SK-N-SH (cell line): ENCODE results near the gene PHIP. TPM values are rescaled to one million over a fixed set of nuclear protein-coding genes. Genes with fewer than 3 reads are reported as not detected.

ENCODE experiments used
- CTCF ChIA-PET: fragments of 300-600, 350-600 bp; formaldehyde crosslinking; extraction: SDS; loops from one replicate; lab custom pipeline; 2021; lab: Yijun Ruan, JAX
- POLR2A ChIA-PET: fragments of 350-600 bp; sonication (Branson Sonifier 250); formaldehyde crosslinking; extraction: SDS; loops from one replicate; lab custom pipeline; 2020; ENCODE audit warnings: antibody characterized with exemption, inconsistent platforms; lab: Yijun Ruan, JAX
- DNase-seq: peaks from one replicate; pipeline ENCODE4 v3.0.0; 2012
- H2AFZ ChIP-seq: fragments of 200-600 bp; sonication (generic); 2 replicates; pipeline ENCODE4 v1.8.1; 2016; ENCODE audit warnings: antibody characterized with exemption, mild to moderate bottlenecking, low read depth
- H3F3A ChIP-seq: fragments of 200-600 bp; sonication (generic); replicated peaks from 2 replicates; pipeline ENCODE3; 2016; ENCODE audit warnings: antibody characterized with exemption, mild to moderate bottlenecking; ENCODE audit not compliant: insufficient read depth
- H3K27ac ChIP-seq, 2 experiments: fragments of 200-500 bp in 1 of 2; fragments of 200-600 bp in 1 of 2; sonication (Bioruptor generic) in 1 of 2; sonication (generic), shearing (Covaris generic) in 1 of 2; 2 replicates each; pipeline versions ENCODE4 v1.5.1 to v1.6.1; 2014 to 2016; ENCODE audit warnings: low read depth in 2 of 2, inconsistent platforms in 1 of 2, low read length in 1 of 2, mild to moderate bottlenecking in 1 of 2, mixed read lengths in 1 of 2
- H3K27me3 ChIP-seq: fragments of 200-600 bp; sonication (generic), shearing (Covaris generic); 2 replicates; pipeline ENCODE4 v1.6.1; 2016; ENCODE audit warnings: mixed run types; ENCODE audit not compliant: insufficient read depth
- H3K36me3 ChIP-seq, 2 experiments: fragments of 200-500 bp in 1 of 2; fragments of 200-600 bp in 1 of 2; sonication (Bioruptor generic) in 1 of 2; sonication (generic) in 1 of 2; replicated peaks in 1 of 2; 2 replicates each; pipeline versions ENCODE3 to v1.5.1; 2014 to 2016; ENCODE audit warnings: low read length in 1 of 2, mild to moderate bottlenecking in 1 of 2; ENCODE audit not compliant: insufficient read depth in 2 of 2, control insufficient read depth in 1 of 2
- H3K4me1 ChIP-seq, 2 experiments: fragments of 200-500 bp in 1 of 2; fragments of 200-600 bp in 1 of 2; sonication (Bioruptor generic) in 1 of 2; sonication (generic), shearing (Covaris generic) in 1 of 2; 2 replicates each; pipeline versions ENCODE4 v1.5.1 to v1.6.1; 2014 to 2016; ENCODE audit warnings: low read depth in 1 of 2, low read length in 1 of 2, mixed run types in 1 of 2; ENCODE audit not compliant: insufficient read depth in 2 of 2, control insufficient read depth in 1 of 2
- H3K4me2 ChIP-seq: fragments of 200-600 bp; sonication (generic), shearing (Covaris generic); 2 replicates; pipeline ENCODE4 v1.6.1; 2017; ENCODE audit warnings: mixed run types
- H3K4me3 ChIP-seq, 2 experiments: fragments of 200-500 bp in 1 of 2; fragments of 200-600 bp in 1 of 2; sonication (Bioruptor generic) in 1 of 2; sonication (generic), shearing (Covaris generic) in 1 of 2; 2 replicates each; pipeline versions ENCODE4 v1.5.1 to v1.8.1; 2014 to 2016; ENCODE audit warnings: low read depth in 2 of 2, inconsistent platforms in 1 of 2, low read length in 1 of 2, mild to moderate bottlenecking in 1 of 2, mixed read lengths in 1 of 2, moderate library complexity in 1 of 2
- H3K79me2 ChIP-seq: fragments of 200-600 bp; sonication (generic); 2 replicates; pipeline ENCODE4 v1.8.1; 2017; ENCODE audit warnings: mild to moderate bottlenecking; ENCODE audit not compliant: insufficient read depth
- H3K9ac ChIP-seq: fragments of 200-600 bp; sonication (generic); 2 replicates; pipeline ENCODE4 v1.6.1; 2017; ENCODE audit warnings: mixed run types
- H3K9me2 ChIP-seq: fragments of 200-600 bp; sonication (generic); 2 replicates; pipeline ENCODE4 v1.6.1; 2017; ENCODE audit warnings: mixed run types
- H3K9me3 ChIP-seq: fragments of 200-600 bp; sonication (generic); 2 replicates; pipeline ENCODE4 v1.6.1; 2017; ENCODE audit warnings: mixed run types, mild to moderate bottlenecking, moderate library complexity
- H4K20me1 ChIP-seq: fragments of 200-600 bp; sonication (generic); 2 replicates; pipeline ENCODE4 v1.6.1; 2017; ENCODE audit warnings: mild to moderate bottlenecking, mixed run types; ENCODE audit not compliant: insufficient read depth
- CHD2 ChIP-seq: fragments of 150-350 bp; IDR thresholded peaks from 2 replicates; pipeline ENCODE4 v1.6.1; 2018; ENCODE audit warnings: low read length; ENCODE audit not compliant: partially characterized antibody
- CTCF ChIP-seq: fragments of 200-600 bp; sonication (generic); IDR thresholded peaks from 2 replicates; pipeline ENCODE4 v1.6.1; 2017; ENCODE audit warnings: antibody characterized with exemption, mild to moderate bottlenecking, moderate library complexity
- ELF1 ChIP-seq: IDR thresholded peaks from 2 replicates; pipeline ENCODE4 v1.4.0; 2012
- EP300 ChIP-seq, 2 experiments: IDR thresholded peaks; 2 replicates each; pipeline versions ENCODE4 v1.4.0 to v1.6.1; 2012; ENCODE audit warnings: borderline replicate concordance in 1 of 2, low read depth in 1 of 2, low read length in 1 of 2
- FOSL2 ChIP-seq: IDR thresholded peaks from 2 replicates; pipeline ENCODE4 v1.4.0; 2012; ENCODE audit warnings: low read depth, mild to moderate bottlenecking, moderate library complexity, borderline replicate concordance
- FOXM1 ChIP-seq: IDR thresholded peaks from 2 replicates; pipeline ENCODE4 v1.4.0; 2012; ENCODE audit warnings: low read depth, mild to moderate bottlenecking
- GATA2 ChIP-seq: sonication (generic); formaldehyde crosslinking; IDR thresholded peaks from 2 replicates; pipeline ENCODE4 v1.5.0; 2020; ENCODE audit warnings: mild to moderate bottlenecking, missing genetic modification reagents
- JUND ChIP-seq: IDR thresholded peaks from 2 replicates; pipeline ENCODE4 v1.4.0; 2012
- MAX ChIP-seq: IDR thresholded peaks from 2 replicates; pipeline ENCODE4 v1.4.0; 2012; ENCODE audit warnings: low read depth
- MEF2A ChIP-seq: IDR thresholded peaks from 2 replicates; pipeline ENCODE4 v1.4.0; 2012; ENCODE audit warnings: low read depth, borderline replicate concordance
- NRF1 ChIP-seq: IDR thresholded peaks from 2 replicates; pipeline ENCODE4 v1.6.1; 2012; ENCODE audit warnings: low read depth, mild to moderate bottlenecking, low read length
- PBX3 ChIP-seq: IDR thresholded peaks from 2 replicates; pipeline ENCODE4; 2012
- RCOR1 ChIP-seq: fragments of 150-350 bp; IDR thresholded peaks from 2 replicates; pipeline ENCODE4 v1.6.1; 2017; ENCODE audit warnings: antibody characterized with exemption, low read length
- RXRA ChIP-seq: IDR thresholded peaks from 2 replicates; pipeline ENCODE4 v1.4.0; 2012; ENCODE audit warnings: low read depth, mild to moderate bottlenecking, borderline replicate concordance
- SIN3A ChIP-seq: IDR thresholded peaks from 2 replicates; pipeline ENCODE4 v1.6.1; 2012; ENCODE audit warnings: low read depth, mild to moderate bottlenecking, low read length, moderate library complexity, borderline replicate concordance
- SMC3 ChIP-seq: IDR thresholded peaks from 2 replicates; pipeline ENCODE4 v1.6.1; 2012; ENCODE audit warnings: low read depth, low read length, improper control_type of control experiment
- TCF12 ChIP-seq: IDR thresholded peaks from 2 replicates; pipeline ENCODE4 v1.4.0; 2012
- USF2 ChIP-seq: fragments of 150-350 bp; IDR thresholded peaks from 2 replicates; pipeline ENCODE4 v1.6.1; 2017; ENCODE audit warnings: antibody characterized with exemption, low read length, low read depth, borderline replicate concordance
- YY1 ChIP-seq: IDR thresholded peaks from 2 replicates; pipeline ENCODE4 v1.4.0; 2012; ENCODE audit warnings: low read depth, mild to moderate bottlenecking
- ZBTB33 ChIP-seq: IDR thresholded peaks from 2 replicates; pipeline ENCODE4 v1.4.0; 2012; ENCODE audit warnings: low read depth, borderline replicate concordance
- WGBS: methylation state at CpG from one replicate; pipeline ENCODE4 v1.1.6; 2017; ENCODE audit warnings: low lambda C conversion rate; 5-methylcytosine and 5-hydroxymethylcytosine counted together
- polyA plus RNA-seq, 3 experiments: library from polyadenylated mRNA; depleted of rRNA; stranded (reverse); fragments of >200 nt; gene quantifications; 2 replicates each; pipeline ENCODE4 v1.2.3, GENCODE V29; 2012

Gene PHIP
- polyA plus RNA-seq, 1 of the 3 experiments (the other 2 are of a cell fraction) = 1.7 TPM

- no peak for TF ChIP-seq FOXM1
- no peak for TF ChIP-seq FOSL2
- TF ChIP-seq ELF1 = no peak
- TF ChIP-seq RXRA = no peak
- no peak for TF ChIP-seq SMC3
- TF ChIP-seq CHD2 = no peak
- TF ChIP-seq, all 33 proteins: peak for 0
These were observed 82.7 kb downstream of the PHIP start (continued) for GRCh38 chr6:78995346-78995745.

- Histone ChIP-seq H3K9me2 (no peaks in the 10 kb centered on the region), H3K27me3 (no peaks in the 10 kb centered on the region), H3K4me2 (no peak overlapping the region), H3K4me1 (no peaks in the 10 kb centered on the region), H3K79me2 (no peaks in the 10 kb centered on the region), H3K27ac (no peak overlapping the region), H3K4me3 (no peak overlapping the region), H3K9me3 (no peaks in the 10 kb centered on the region), H3K9ac (no peak overlapping the region), H2AFZ (no peak overlapping the region), H3F3A (peaks cover 3% of the 10 kb centered on the region), H4K20me1 (no peaks in the 10 kb centered on the region), H3K36me3 (peaks cover 80 to 82% of the 10 kb centered on the region in 2 experiments)
- no peak for DNase-seq
- 97% methylated on average over 5 of the region's 5 CpGs for WGBS
- no peak for TF ChIP-seq PBX3
- TF ChIP-seq MEF2A = no peak
- TF ChIP-seq RXRA = no peak
- TF ChIP-seq MAX = no peak
- TF ChIP-seq ZBTB33 = no peak
- no peak for TF ChIP-seq CHD2
- no peak for TF ChIP-seq JUND
- TF ChIP-seq TCF12 = no peak
- TF ChIP-seq EP300 (IDR thresholded peaks at IDR 0.05; ENCODE audit: borderline replicate concordance in 1 of 2, low read depth in 1 of 2, low read length in 1 of 2) = no peak
- TF ChIP-seq SMC3 = no peak
- ChIA-PET POLR2A (interaction anchor here (0.6 kb wide), 1 partner anchor 13 kb away, joined by 4 read pairs; no protein-coding TSS in a partner anchor), CTCF (no interaction called here)
These were observed 84.1 kb downstream of the PHIP start for GRCh38 chr6:78993955-78994354.

GRCh38 chr6:78989191-78989590, 88.9 kb downstream of the PHIP start:
- H4K20me1 ChIP-seq = no peaks in the 10 kb centered on the region
- peaks cover 70 to 79% of the 10 kb centered on the region in 2 experiments for H3K36me3 ChIP-seq
- DNase-seq = no peak
- no peak overlapping the region for H3K27ac ChIP-seq
- peaks cover 3% of the 10 kb centered on the region for H3F3A ChIP-seq
- CTCF ChIA-PET = interaction anchor here (2.2 kb wide), 1 partner anchor 19 kb away, joined by 4 read pairs; no protein-coding TSS in a partner anchor
- H3K9me2 ChIP-seq = no peaks in the 10 kb centered on the region; the same call in 1 of the 2 replicates
- H3K79me2 ChIP-seq = no peaks in the 10 kb centered on the region
- no peak overlapping the region for H3K4me2 ChIP-seq
- H2AFZ ChIP-seq = no peak overlapping the region
- no peaks in the 10 kb centered on the region for H3K27me3 ChIP-seq
- H3K4me1 ChIP-seq = no peaks in the 10 kb centered on the region
- H3K9ac ChIP-seq = no peak overlapping the region
- H3K9me3 ChIP-seq = no peaks in the 10 kb centered on the region
- H3K4me3 ChIP-seq = no peak overlapping the region
- 96% methylated on average over 2 of the region's 2 CpGs for WGBS
- POLR2A ChIA-PET = no interaction called here
- TF ChIP-seq USF2 = no peak
- TF ChIP-seq EP300 (IDR thresholded peaks at IDR 0.05; ENCODE audit: borderline replicate concordance in 1 of 2, low read depth in 1 of 2, low read length in 1 of 2) = no peak
- no peak for TF ChIP-seq YY1
- TF ChIP-seq RCOR1 = no peak
- TF ChIP-seq GATA2 (CRISPR knock-in tag) = no peak
- no peak for TF ChIP-seq RXRA
- no peak for TF ChIP-seq JUND
- TF ChIP-seq SIN3A = no peak
- TF ChIP-seq FOXM1 = no peak
- no peak for TF ChIP-seq SMC3
- TF ChIP-seq MEF2A = no peak
- no peak for TF ChIP-seq CTCF
- no peak for TF ChIP-seq NRF1
